GM18517 (cell line): ENCODE measurements around the gene ASTL.

Source experiments
- ATAC-seq: cut with Tn5 transposase; IDR thresholded peaks from one replicate; pipeline ENCODE4 v1.9.1; 2021; ENCODE audit warnings: mild to moderate bottlenecking, moderate library complexity; ENCODE audit not compliant: unreplicated experiment

The ASTL gene

DNA sequence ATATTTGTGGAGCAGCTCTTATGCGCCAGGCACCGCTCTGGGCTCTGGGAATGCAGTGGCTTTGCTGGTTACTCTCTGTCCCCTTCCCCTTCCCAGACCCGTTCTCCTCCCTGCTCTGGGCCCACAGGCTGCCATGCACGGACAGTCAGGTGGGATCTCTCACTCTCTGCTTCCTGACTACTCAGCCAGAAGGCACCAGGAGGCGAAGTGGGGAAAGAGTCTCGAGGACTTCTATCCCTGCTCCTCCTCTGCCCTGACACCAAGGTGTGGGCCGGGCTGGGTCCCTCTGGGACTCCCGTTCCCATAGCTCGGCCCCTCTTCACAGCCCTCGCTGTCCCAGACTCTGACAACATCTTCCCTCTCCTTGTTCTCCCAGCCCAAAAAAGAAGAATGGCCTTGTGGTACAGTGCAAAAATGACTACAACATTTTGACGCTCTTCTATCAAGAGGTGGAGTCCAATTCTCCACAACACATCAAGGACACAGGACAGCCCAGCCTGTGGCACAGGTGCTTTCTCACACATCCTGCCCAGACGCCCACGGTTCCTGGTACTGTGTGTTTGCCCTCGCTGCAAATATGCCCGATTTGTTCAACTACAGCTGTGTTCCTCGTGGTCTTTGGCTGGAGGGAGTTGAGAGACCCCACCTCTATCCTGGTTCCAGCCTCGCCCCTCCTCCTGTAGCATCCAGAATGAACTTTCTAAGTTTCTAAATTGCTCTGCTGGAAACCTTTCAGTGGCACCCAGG, 21.0 kb upstream of the ASTL start:
- no peak for ATAC-seq

DNA sequence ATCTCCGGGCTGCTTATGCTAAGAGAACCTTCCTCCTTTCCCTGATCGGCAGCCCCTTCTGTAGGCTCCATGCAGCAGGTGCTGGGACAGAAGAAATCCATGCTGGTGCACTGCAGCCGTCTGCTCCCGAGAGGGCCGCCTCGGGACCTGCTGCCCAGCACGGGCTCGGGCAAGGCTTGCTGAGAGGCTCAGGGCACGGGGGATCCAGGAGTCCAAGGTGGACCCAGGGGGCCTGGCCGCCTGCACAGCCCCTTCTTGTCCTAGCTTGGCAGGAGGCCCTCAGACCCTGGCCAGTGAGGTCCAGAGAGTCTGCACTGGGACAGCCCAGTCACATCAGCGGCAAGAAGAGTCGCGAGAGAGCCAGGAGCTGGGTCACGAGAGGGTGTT, 20.2 kb upstream of the ASTL start:
- no peak for ATAC-seq

DNA sequence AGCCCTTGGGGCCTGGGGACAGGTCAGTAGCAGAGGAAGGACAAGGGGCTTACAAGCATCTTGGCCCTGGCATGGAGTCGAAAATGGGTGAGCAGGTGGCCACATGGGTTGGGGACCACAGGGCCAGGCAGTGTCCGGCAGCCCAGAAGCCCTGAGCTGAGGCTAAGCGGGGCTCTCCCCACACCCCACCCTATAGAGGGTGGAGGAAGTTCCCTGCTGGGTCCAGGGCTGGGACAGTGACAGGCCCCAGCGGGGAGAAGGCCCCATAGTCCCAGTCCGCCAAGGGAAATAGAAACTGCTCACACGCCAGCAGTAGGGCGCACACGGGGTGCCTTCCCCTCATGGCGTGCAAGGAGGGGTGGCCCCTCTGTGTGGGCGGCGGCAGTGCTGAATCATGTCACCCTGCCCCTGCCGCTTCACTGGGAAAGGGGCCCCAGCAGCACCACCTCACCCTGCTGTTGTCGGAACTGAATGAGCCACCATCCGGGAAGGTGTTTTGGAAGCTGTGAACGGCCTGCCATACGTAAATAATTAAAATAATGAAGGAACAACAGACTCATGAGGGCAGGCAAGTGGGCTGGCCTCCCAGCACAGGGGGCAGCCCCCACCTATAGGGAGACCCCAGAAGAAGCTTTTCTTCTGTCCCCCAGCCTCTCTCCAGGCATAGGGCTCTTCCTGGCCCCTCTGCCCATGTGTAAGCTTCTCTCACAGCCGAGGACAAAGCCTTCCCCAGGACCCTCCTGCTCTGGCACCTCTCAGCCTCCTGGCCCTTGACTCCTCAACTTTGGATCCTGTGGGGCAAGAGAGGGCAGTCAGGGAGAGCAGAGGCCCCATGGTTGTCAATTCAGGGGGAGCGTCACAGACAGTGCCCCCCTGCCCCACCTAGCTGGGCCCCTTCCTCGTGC, 19.6 kb upstream of the ASTL start:
- ATAC-seq, result peak; percentile 51

DNA sequence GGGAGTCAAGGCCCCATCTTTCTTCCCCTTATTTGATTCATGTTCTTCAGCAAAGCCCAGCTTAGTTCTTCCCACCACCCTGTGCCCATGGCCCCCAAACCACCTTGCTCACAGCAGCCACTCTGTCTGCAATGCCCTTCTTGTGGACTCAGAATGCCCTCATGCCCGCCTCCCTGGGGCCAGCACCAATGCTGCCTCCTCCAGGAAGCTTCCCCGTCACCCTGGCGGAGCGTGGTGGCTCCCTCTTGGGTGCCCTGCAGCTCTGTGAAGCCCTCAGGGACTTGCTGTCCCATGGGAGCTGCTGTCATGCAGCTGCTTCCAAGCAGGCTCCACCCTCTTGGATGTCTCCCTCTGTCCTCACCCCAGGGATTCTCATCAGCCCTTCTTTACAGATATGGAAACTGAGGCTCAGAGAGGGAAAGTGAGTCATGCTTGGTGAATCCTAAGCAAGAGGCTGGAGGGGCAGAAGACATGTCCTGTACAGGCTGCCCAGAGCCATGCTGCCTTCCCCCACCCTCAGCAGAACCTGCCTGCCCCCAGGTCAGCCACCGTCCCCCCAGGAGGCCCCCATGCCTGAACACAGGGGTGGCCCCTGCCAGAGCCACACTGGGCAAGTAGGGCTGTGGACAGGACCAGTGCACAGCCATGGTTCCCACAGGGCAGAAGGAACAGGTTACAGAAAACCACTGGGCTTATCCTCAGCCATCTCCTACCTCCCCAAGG, 18.8 kb upstream of the ASTL start:
- peak; percentile 38 for ATAC-seq

DNA sequence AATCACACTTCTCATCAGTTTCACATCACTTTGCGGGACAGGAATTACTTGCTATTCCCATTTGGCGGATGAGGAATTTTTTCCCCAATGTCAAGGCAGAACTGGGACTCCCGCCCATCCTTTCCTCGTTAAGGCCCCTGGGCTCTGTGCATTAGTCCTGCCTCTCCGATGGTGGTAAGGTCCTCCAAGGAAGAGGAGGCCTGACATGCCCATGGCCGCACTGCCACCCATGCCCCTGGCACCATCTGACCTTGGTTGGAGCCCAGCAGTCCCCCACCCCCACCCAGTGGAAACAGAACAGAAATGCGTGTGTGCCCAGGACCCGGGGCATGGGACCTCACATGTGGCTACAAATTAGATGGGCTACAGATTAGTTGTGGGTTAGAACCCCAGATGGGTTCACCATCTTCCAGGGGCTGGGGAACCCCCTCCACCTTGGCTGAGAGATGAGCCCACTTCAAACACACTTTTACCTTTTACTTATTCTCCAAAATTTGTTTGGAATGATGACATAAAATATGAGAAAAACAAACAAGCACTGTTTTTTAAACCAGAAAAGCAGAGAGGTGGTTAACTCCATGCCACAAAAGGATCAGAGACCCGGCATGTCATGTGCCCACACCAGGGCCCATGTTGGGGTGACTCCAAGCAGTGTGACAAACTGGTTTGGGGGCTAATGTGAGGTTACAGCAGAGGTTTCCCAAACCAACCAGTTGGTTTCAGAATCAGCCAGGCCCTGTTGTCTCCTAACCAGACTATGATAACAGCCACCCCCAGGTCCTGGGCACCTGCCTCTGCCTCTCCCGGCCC, 17.9 kb upstream of the ASTL start:
- ATAC-seq, result no peak

DNA sequence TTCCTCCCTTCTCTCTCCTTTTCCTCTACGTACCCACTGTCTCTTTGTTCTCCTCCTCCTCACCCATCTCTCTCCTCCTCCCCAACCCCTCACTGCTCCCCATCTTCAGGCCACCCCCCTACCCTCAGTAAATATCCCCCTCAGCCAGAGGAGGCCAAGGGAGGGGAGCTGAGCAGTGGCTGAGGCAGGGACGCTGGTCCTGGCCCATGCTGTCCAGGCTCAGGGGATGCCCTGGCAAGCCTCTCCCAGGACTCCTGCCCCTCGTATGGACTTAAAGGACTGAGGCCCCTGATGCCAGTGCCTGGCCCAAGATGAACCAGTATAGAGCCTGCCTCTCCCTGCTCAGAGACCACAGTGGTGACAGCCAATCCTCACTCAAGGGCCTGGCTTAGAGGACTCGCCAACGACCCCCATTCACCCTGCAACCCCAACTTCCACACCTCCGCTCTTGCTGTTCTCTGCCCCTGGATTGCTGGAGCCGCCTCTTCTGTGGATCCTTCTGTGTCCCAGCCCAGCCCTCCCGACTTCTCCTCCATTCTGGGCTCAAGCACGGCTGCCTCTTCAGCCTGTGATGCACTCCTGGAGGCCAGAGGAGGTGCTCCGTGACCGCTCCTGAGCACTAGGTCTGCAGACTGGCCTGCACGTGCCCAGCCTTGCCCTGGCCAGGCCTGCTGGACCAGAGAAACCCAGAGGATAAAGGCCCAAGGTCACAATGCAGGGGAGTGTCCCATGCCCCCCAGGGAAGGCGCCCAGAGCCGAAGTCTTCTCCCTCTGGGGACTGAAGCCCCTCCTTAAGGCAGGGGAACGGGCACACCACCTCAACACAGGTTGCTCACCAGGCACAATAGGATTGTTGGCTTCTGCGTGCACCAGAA, 16.4 kb upstream of the ASTL start:
- no peak for ATAC-seq

DNA sequence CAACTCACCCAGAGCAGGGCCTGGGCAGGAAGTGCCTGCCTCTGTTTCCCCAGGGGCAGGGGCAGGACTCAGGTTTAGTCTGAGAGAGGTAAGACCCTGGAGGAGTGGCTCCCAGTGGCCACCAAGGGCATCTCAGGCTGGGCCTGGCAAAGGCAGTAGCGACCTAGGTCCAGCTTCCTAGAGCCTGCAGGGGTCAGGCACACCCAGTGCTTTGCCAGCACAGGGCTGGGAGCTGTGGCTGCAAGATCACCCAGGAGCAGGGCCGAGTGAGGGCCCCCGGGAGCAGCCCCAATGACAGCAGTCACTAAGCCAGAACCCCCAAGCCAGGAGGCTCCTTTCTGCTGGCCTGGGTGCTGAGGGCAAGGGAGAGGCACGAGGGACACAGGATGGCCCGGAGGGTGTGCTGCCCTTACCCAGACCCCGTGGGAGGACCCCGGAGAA, 15.7 kb upstream of the ASTL start:
- ATAC-seq, result no peak

DNA sequence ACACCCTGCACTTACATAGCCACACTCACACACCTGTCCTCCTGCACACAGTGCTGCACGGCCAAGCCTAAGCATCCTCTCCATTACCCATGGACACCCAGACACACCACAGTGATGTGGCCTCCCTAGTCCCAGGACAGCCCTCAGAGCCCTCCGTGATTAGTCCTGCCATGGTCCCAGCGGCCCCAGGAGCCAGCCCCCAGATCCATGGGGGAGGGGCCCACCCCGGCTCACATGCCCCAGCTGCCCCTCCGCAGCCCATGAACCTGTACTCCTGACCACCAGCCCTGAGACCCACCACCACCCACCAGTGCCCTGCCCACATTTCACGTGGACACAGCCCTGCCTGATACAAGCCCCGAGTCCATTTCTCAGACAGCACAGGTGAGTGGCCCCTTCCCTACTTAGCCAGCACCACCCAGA, 15.0 kb upstream of the ASTL start:
- ATAC-seq, result no peak

DNA sequence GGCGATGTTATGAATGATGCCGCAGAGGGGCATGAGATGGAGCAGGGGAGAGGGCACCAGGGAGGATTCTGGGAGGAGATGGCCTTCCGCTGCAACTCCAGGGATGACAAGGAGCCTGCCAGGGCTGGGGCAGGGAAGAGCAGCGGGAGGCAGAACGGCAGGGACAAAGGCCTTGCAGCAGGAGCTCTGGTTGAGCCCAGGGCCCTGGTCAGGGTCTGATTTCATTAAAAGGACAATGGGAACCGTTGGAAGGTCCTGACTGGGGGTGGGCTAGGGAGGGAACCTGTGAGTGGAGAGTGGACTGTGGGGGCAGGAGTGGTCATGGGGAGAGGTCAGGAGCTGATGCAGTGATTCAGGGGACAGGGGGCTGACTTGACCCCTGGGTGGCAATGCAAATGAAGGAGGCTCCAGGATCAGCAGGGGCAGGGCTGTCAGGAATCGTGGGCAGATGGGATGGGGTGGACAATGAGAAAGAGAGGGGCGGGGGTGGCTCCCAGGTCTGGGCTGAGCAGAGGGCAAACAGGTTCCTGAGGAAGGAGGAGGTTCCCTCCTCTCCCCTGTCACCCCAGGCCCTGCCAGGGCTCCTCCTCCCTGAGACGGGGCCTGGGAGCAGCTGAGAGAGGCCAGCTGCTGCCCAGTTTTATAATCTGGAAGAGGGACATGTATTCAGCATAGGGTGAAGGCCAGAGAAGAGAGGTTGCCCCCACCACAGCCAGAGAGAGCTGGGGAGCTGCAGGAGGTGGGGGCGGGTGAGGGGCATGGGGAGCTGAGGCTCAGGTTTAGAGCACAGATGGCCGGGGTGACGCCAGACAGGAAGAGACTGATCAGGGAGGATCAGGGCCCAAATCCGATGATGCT, 14.2 kb upstream of the ASTL start:
- ATAC-seq, result no peak

DNA sequence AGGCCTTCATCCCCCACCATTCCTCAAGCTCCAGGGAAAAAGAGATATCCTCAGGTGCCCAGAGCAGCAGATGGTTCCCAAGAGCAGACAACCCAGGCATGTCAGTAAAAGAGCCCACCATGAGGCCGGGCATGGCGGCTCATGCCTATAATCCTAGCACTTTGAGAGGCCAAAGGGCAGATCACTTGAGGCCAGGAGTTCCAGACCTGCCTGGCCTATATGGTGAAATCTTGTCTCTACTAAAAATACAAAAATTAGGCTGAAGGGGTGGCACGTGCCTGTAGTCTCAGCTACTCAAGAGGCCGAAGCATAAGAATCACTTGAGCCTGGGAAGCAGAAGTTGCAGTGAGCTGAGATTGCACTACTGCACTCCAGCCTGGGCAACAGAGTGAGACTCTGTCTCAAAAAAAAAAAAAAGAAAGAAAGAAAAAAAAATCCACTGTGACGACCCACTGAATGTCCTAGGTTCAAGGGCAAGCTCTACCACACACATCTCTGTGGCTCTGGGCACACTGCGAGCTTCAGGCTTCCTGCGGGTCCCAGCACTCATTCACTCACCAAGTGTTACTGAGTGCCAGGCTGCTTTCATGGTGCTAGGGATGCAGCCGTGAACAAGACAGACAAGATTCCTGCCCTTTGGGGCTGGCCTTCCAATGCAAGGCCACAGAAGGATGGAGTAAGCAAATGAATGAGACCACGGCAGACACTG, 13.4 kb upstream of the ASTL start:
- no peak for ATAC-seq

DNA sequence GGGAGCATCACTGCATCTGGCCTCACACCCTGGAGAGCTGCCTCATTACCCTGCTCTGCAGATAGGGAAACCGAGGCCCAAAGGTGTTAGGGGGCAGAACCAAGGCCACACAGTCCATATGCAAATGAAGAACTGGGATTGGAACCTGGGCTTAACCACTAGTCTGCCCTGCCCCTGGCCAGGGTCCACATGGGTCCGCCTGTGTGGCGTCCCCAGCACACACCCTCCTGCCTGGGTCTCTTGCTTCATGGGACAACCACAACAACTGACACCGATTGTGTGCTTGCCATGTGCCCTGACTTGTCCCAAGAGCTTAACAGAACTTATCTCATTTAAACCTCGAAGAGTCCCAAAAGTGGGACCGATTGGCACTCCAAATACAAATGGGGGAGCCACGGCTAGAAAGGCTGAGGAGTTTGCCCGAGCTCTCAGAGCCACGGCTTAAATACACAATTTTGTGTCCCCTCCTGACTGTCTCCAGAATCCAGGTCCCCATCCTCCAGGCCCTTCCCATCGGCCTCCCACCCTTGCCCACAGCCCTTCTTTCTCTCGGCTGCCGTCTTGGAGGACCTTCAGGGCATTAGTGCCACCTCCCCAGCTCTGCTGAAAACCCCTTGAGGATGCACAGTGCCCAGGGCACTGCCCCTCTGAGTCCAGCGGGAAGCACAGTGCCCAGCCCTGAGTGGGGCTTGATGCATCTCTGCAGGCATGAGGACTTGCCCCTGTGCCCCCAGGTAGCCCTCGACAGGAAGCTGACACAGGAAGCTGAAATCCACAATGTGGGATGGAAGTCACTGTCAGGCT, 12.7 kb upstream of the ASTL start:
- no peak for ATAC-seq

DNA sequence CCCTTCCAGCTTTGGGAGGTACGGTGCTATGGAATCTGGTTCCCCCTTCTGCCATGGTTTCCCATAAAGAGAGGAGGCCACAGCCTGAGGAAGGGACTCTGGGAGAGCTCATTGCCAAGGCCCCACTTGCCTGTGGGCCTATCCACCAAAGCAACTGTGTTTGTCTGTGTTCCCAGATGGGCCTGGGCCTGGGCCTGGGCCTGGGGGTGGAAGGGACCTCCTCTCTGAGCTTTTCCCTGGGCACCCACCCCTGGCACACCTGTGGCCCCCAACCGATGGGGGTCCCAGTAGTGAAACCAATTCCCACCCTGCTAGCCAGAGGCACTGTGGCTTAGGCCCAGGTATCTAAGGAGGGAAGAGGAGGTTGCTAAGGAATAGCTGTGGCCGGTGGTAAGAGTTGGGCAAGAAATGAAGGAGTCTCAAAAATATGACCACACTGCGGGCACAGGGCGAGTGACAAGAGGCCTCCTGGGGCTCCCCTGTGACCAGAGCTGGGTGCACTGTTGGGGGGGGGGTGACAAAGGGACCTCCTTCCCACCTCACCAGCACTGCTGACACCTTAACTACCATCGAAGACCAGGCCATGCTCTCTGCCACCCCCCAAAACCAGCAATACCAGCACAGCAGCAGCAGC, 11.8 kb upstream of the ASTL start:
- ATAC-seq, result no peak

DNA sequence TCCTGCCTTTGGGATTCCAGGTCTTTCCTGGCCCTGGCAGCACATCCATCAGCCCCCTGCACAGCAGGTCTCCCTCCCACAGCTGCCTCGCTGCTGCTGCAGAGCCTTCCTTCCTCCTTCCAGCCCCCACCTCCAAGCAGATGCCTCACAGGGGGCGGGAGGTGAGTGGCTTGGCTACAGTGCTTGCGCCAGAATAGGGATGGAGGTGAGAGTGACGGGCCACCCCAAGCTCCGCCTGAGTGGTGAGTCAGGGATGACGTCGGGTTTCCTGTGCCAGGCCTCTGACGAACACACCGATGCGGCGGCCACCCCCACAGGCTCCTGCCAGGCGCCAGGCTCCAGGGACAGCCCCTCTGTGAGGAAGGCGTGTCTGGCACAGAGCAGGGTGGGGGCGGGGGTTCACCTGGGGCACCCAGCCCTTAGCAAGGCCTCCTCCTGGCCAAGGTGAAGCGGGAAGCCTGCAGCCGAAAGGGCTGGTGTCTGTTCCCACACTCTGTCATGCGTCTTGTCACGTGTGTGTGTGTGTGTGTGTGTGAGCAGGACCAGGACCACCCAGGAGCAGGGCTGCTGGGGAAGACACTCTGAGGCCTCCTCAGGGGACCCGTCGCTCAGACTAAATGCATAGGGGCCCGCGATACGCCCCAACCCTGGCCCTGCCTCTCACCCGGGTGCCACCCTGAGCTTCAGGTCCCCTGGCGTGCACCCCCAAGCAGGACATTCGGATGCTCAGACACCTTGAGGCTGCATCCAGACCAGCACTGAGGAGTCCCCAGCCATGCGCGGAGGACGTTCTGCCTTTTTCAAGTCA, 10.3 kb upstream of the ASTL start:
- ATAC-seq, result peak; percentile 49

DNA sequence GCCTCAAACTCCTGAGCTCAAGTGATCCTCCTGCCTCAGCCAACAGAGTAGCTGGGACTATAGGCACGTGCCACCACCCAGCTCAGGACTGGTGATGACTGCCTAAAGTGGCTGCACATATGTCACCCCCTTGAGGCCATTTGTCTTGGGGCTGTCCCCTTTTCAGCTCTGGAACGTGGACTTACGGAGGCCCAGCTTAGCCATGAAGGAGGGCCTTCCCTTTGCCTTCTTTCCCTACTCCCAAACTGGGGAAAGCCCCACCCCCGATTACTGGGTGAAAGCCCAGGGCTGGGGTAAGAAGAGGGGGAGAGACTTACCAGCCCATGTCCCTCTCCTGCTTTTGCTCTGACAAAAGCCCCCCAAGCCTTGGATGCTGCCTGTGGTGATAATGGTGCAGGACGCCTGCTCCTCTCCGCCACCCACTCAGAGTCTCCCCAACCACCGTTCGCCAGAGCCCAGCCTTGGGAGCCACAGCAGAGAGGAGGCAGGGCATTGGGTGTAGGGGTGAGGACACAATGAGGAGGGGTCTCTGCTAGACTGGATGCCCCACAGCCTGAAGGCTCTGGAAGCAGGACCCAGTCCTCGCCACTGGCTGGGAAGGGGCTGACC, 9.4 kb upstream of the ASTL start:
- no peak for ATAC-seq

DNA sequence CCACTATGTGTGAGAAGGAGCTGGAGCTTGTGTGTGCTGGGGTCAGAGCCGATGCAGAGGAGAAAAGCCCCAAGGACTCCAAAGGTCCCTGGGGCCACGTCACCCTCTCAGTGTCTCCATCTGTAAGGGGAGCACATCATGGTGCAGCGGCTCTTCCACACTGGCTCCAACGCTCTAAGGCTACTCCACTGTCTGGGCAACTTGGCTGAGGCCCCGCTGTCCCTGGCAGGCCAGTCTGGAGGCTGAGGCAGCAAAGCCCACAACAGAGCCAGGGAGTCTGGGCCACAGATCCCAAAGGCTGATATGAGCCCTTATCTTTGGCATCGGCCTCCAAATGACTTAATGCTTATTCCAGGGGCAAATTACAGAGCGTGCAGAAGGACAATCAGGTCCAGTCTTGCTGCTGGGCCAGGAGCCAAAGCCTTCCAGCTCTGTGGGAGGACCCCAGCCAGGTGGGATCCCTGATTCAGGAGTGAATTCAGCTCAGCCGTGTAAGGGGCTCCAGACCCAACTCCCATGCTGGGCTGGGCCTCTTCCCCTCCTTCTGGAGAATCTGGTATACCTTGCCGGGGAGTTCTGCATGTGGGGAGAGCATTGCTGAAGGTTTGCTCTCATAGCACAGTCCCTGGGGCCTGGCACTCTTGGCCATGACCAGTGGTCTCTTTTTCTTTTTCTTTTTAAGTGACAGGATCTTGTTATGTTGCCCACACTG, 8.7 kb upstream of the ASTL start:
- ATAC-seq, result no peak
